Fibroblast of pulmonary artery (primary cell): ENCODE results near the gene FHOD3.
"Not testable (repeated sequence)": the region's sequence is repeated elsewhere in the genome, so short reads cannot be mapped to it uniquely, and the experiment has no call there.

Experiments used
- DNase-seq: peaks from one replicate; pipeline ENCODE4 v3.0.0-alpha.2; 2010; ENCODE audit warnings: low read depth
- H3K4me3 ChIP-seq: replicated peaks from 2 replicates; pipeline ENCODE4 v1.5.1; 2011; ENCODE audit warnings: low read depth, mild to moderate bottlenecking, control low read depth, low read length, moderate library complexity
- CTCF ChIP-seq: IDR thresholded peaks from 2 replicates; pipeline ENCODE4 v1.5.1; 2011; ENCODE audit warnings: mild to moderate bottlenecking, control low read depth, low read length, inconsistent platforms; ENCODE audit errors: missing control alignments

The FHOD3 gene

GRCh38 chr18:36458306-36458705 lies 160.8 kb downstream of the FHOD3 start:
- H3K4me3 ChIP-seq: no peak overlapping the region
- no peak for TF ChIP-seq CTCF
- no peak for DNase-seq

GRCh38 chr18:36459203-36459602 lies 161.7 kb downstream of the FHOD3 start:
- no peak for TF ChIP-seq CTCF
- no peak for DNase-seq

GRCh38 chr18:36459786-36460185 lies 162.3 kb downstream of the FHOD3 start:
- no peak for TF ChIP-seq CTCF
- no peak for DNase-seq
- H3K4me3 ChIP-seq: no peak overlapping the region

More at GRCh38 chr18:36459203-36459602, 161.7 kb downstream of the FHOD3 start:
- H3K4me3 ChIP-seq: no peak overlapping the region

- no peak for TF ChIP-seq CTCF
- no peak overlapping the region for H3K4me3 ChIP-seq
- no peak for DNase-seq
These were observed 162.9 kb downstream of the FHOD3 start for GRCh38 chr18:36460324-36460850.

- DNase-seq: no peak
These were observed 163.3 kb downstream of the FHOD3 start for GRCh38 chr18:36460854-36461253.

GRCh38 chr18:36461551-36461987 lies 164.1 kb downstream of the FHOD3 start:
- TF ChIP-seq CTCF: no peak
- DNase-seq: no peak
- H3K4me3 ChIP-seq: no peak overlapping the region

More at GRCh38 chr18:36460854-36461253, 163.3 kb downstream of the FHOD3 start:
- no peak overlapping the region for H3K4me3 ChIP-seq
- TF ChIP-seq CTCF: no peak

- DNase-seq, H3K4me3 ChIP-seq: not testable (repeated sequence)
These were observed 166.0 kb downstream of the FHOD3 start for GRCh38 chr18:36463516-36463915.
